HG03439 (cell line): ENCODE results near the gene STRIP2.
"Not testable (repeated sequence)": the region's sequence is repeated elsewhere in the genome, so short reads cannot be mapped to it uniquely, and the experiment has no call there.

Experiments
- ATAC-seq: cut with Tn5 transposase; IDR thresholded peaks from one replicate; pipeline ENCODE4 v1.9.1; 2021; ENCODE audit warnings: mild to moderate bottlenecking, moderate library complexity; ENCODE audit not compliant: unreplicated experiment

The STRIP2 gene

DNA sequence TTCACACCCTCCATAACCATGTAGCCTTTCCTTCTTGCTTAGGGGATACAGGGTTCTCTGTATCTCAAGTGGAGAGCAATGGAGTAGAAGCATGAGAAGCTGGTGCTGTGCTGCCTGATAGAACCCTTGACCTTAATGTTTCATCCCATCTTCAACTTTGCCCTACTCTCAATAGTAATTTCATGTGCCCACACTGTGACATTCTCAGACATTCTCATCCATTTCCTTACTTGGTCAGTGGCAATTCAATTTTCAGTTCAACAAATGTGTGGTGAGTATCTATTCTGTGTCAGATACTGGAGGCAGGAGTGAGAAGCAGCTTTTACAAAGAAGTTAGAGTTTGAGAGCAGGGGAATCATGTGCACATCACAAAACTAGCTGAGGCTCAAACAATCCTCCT lies 16.1 kb downstream of the STRIP2 start:
- no peak for ATAC-seq

- ATAC-seq = no peak
Measured at GRCh38 chr7:129452589-129453231, 18.5 kb downstream of the STRIP2 start.

GRCh38 chr7:129453510-129454248 lies 19.4 kb downstream of the STRIP2 start:
- no peak for ATAC-seq

- no peak for ATAC-seq
Measured at GRCh38 chr7:129454249-129454551, 20.0 kb downstream of the STRIP2 start.

DNA sequence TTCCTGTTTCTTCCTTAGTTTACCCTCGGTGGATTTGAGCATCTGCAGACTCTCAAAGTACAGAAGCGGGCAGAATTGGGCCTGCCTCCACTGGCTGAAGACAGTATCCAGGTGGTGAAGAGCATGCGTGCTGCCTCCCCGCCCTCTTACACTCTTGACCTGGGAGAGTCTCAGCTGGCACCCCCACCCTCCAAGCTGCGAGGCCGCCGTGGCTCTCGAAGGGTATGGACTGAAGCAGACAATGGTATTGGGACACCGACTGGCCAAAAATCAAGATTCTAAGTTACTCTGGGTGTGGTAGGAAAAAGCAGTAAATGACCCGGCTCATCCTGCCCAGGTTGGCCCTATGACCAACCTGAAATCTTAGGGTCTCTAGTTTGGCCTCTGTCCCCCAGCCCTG lies 22.2 kb downstream of the STRIP2 start:
- no peak for ATAC-seq

DNA sequence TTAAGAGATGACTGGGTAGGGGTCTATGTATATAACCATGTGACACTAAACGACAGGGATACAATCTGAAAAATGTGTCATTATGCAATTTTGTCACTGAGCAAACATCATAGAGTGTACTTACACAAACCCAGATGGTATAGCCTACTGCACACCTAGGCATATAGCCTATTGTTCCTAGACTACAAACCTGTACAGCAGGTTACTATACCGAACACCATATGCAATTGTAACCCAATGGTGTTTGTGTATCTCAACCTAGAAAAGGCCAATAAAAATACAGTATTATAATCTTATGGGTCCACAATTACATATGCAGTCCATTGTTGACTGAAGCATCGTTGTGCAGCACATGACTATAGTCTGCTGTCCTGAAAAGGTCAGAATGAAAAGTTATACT lies 22.9 kb downstream of the STRIP2 start:
- no peak for ATAC-seq

DNA sequence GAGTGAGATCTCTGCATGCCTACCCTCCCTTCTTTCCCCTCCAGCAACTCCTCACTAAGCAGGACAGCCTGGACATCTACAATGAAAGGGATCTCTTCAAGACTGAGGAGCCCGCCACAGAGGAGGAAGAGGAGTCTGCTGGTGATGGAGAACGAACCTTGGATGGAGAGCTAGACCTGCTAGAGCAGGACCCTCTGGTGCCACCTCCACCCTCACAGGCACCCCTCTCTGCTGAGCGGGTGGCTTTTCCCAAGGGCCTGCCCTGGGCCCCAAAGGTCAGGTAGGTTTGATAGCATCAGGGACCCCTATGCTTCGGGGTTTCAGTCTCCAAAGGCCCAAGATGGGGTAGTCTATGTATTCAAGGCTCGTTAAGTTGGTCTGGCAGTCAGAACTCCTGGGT lies 23.9 kb downstream of the STRIP2 start:
- no peak for ATAC-seq

GRCh38 chr7:129461809-129462208 lies 27.6 kb downstream of the STRIP2 start:
- no peak for ATAC-seq

DNA sequence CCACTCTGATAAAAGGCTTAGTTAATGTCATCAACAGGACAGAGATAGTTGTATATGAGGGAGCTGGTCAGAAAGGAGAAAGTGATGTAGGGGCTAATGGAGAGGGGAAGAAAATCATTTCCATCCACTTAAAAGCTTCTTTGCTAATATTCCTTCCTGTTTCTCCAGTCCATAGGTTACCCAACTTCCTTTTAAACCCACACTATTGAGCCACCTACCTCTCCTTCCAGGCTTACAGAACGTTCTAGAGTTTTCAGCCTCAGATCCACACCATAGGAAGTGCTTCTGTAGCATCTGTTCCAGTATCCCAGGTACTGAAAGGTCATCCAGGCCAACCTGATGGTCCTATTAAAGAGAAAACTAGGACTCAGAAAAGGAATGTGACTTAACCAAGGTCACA lies 28.2 kb downstream of the STRIP2 start:
- no peak for ATAC-seq

DNA sequence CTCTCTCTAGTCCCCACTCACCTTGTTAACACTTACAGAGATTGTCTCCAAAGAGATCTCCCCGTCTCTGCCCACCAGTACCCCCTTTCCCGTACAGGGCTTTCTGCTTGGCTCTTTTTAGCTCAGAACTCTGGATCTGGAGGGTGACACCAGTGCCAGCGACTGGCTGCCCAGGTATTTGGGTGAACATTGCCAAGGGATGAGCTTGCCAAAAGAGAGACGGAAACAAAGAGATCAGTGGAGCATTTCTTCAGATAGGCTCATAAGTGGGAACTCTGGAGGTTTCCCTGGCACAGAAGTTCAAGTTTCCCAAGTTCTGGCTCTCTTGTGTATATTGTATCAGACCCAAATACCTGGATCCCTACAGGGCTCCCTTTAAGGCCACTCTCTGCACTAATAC lies 30.0 kb downstream of the STRIP2 start:
- no peak for ATAC-seq

DNA sequence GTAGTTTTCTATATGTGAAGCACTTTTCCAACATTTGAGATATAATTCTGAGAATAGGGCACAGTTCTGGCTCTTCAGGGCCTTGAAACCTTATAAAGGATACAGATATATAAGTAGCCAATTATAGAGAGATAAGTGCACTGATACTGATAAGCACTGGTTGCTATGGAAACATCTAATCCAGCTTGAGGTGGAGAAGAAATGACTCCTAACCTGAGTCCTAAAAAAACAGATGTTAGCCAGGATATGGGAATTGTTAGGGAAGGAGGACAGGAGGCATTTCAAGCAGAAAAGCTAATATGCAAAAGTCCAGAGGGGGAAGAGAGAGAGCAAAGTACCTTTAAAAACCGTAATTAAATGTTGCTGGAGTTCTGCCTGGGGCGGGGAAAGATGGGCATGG lies 30.8 kb downstream of the STRIP2 start:
- no peak for ATAC-seq

DNA sequence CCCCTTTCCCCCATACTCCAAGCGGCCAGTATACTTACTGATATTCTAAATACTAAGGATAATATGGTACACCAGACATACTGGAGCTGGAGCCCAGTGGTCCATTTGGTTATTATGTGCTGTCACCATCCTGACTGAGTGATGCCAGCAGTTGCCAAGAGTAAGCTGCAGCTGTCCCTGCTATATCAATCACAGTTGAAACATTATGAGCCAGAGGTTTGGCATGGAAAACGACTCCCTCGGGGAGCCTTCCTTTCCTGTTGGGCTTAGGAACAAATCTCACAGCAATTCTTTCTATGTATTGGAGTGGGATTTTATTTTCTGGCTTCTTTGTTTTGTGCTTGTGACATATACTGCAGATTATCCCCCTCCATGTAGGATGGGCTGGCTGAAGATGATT lies 32.6 kb downstream of the STRIP2 start:
- ATAC-seq = no peak

GRCh38 chr7:129468087-129468486 lies 33.9 kb downstream of the STRIP2 start:
- ATAC-seq = no peak

DNA sequence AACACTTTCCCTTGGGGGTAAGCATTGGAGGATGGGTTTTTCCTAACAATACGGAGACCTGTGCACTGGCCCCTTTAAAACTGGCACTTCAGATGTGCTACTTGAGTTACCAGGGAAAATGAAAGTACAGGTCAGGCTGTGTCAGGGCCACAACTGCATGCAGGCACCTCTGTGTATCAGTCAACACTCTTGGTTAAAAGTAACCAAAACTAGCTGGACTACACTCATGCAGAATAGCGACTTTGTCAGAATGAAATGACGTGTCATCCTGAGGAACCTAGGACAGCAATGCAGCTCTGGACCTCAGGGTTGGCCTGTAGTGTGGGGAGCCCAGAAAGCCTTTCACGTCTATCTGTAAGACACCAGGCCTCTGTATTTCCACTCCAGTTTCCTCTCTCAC lies 34.3 kb downstream of the STRIP2 start:
- no peak for ATAC-seq

- ATAC-seq = no peak
Measured at GRCh38 chr7:129469930-129470329, 35.7 kb downstream of the STRIP2 start.

DNA sequence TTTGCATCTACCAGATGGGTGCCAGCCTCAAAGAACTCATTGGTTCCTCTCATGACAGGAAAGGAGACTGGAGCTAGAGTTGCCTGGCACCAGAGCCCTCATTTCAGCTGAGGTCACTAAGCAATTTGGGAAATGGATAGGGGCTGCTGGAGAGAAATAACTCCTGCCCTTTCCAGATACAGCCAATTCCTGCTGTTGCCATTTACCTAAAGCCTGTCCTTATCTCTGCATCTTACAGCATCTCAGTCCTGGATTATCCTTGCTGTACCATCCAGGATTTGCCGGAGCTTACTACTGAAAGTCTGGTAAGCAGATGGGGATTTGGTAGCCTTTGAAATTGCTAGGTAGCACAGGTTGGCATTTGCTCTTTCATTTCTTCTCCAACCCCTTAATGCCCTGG lies 36.2 kb downstream of the STRIP2 start:
- ATAC-seq = no peak

GRCh38 chr7:129471402-129471827 lies 37.2 kb downstream of the STRIP2 start:
- ATAC-seq = no peak

DNA sequence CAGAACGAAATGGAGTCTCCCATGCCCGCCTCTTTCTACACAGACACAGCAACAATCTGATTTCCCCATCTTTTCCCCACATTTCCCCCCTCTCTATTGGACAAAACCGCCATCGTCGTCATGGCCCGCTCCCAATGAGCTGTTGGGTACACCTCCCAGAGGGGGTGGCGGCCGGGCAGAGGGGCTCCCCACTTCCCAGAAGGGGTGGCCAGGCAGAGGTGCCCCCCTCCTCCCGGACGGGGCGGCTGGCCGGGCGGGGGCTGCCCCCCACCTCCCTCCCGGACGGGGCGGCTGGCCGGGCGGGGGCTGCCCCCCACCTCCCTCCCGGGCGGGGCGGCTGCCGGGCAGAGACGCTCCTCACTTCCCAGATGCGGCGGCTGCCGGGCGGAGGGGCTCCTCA lies 41.7 kb downstream of the STRIP2 start:
- ATAC-seq = not testable (repeated sequence)

- ATAC-seq = not testable (repeated sequence)
Measured at GRCh38 chr7:129476398-129476797, 42.2 kb downstream of the STRIP2 start.

DNA sequence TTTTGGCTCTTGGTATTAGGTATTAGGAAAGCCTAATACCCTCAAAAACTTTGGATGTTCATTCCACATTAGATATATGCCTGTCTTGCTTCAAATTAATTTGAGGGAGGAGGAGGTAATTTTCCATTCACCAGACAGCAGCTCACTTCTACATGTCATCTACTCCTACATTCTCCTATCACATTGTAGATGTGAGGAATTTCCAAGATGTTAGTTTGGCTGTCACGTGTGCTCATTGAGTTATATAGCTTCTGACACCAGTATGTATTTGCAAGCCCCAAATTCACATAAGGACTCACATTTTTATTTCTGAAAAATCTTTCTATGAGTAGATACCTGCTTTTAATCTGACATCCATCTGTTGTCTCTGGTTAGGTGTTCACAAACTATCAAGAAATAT lies 45.6 kb downstream of the STRIP2 start:
- ATAC-seq = no peak

DNA sequence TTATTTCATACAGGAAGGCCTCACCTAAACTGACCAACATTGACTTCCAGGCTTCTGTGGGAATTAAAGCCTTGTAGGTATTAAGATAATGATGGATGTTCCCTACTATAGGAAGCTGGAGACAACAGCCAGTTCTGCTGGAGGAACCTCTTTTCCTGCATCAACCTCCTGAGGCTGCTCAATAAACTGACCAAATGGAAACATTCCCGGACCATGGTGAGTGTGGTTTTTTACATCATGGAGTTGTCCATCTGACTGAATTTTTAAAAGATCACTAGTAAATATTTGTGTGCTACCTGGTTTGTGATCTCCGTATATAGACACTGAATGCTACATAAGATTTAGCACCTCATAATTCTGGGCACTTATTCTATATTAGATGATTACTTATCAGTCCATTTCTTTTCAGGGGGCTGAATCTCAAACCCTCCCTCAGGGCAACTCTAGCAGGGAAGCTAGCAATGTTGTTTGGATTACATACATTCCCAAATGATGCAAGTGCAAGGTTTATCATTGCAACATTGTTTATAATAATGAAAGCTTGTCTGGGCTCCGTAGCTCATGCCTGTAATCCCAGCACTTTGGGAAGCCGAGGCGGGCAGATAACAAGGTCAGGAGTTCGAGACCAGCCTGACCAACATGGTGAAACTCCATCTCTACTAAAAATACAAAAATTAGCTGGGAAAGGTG lies 46.6 kb downstream of the STRIP2 start:
- ATAC-seq = no peak

DNA sequence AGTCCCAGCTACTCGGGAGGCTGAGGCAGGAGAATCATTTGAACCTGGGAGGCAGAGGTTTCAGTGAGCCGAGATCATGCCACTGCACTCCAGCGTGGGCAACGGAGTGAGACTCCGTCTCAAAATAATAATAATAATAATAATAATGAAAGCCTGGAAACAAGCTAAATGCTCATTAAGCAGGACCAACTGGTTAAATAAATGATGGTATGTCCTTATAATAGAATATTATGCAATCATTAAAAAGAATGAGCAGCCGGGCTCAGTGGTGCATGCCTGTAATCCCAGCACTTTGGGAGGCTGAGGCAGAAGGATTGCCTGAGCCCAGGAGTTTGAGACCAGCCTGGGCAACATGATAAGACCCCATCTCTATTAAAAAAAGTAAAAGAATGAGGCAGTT lies 47.1 kb downstream of the STRIP2 start:
- not testable (repeated sequence) for ATAC-seq
